ENCODE results near the gene CHID1. TPM values are rescaled to one million over a fixed set of nuclear protein-coding genes. Genes with fewer than 3 reads are reported as not detected.

CHID1 gene
- polyA plus RNA-seq (2013, experiment 1 of 2), result 48.5 TPM
- 53.3 TPM for polyA plus RNA-seq (2013, experiment 2 of 2)

- WGBS, result under 1% methylated on average over 59 of the region's 59 CpGs
- no peaks in the 10 kb centered on the region for H3K27me3 ChIP-seq (ENCODE audit: insufficient read depth, low read length)
- H3K4me3 ChIP-seq (ENCODE audit: low read length), result peak within 1 kb of the TSS; percentile 92
- H3K36me3 ChIP-seq (ENCODE audit: insufficient read depth, low read length), result peaks cover 19% of the 10 kb centered on the region
- H3K9me3 ChIP-seq (ENCODE audit: insufficient read depth, low read depth, low read length), result no peaks in the 10 kb centered on the region
- H3K4me1 ChIP-seq (ENCODE audit: insufficient read depth, low read length), result no peaks in the 10 kb centered on the region
- peak within 1 kb of the TSS; percentile 96 for H3K27ac ChIP-seq (ENCODE audit: low read depth, low read length)
- peak within 1 kb of the TSS; percentile 95 for H3K9ac ChIP-seq (ENCODE audit: low read depth, low read length)
These were observed at the start of gene CHID1 for GRCh38 chr11:910589-911030. Gene CHID1 (minus strand): TSS chr11:910810. CDS start chr11:904816, 5,994 bp downstream.

- 91% methylated on average over 10 of the region's 10 CpGs for WGBS
- H3K4me1 ChIP-seq (ENCODE audit: insufficient read depth, low read length), result peaks cover 12% of the 10 kb centered on the region
- peaks cover 12% of the 10 kb centered on the region for H3K9me3 ChIP-seq (ENCODE audit: insufficient read depth, low read depth, low read length)
- no peak overlapping the region for H3K9ac ChIP-seq (ENCODE audit: low read depth, low read length)
- H3K4me3 ChIP-seq (ENCODE audit: low read length), result no peak overlapping the region
- H3K27ac ChIP-seq (ENCODE audit: low read depth, low read length), result no peak overlapping the region
- peaks cover 50% of the 10 kb centered on the region for H3K36me3 ChIP-seq (ENCODE audit: insufficient read depth, low read length)
- no peaks in the 10 kb centered on the region for H3K27me3 ChIP-seq (ENCODE audit: insufficient read depth, low read length)
These were observed 49.0 kb upstream of the CHID1 start for GRCh38 chr11:959608-960007.

- H3K9ac ChIP-seq (ENCODE audit: low read depth, low read length), result no peak overlapping the region
- peaks cover 44% of the 10 kb centered on the region for H3K36me3 ChIP-seq (ENCODE audit: insufficient read depth, low read length)
- no peak overlapping the region for H3K27ac ChIP-seq (ENCODE audit: low read depth, low read length)
- peaks cover 6% of the 10 kb centered on the region for H3K9me3 ChIP-seq (ENCODE audit: insufficient read depth, low read depth, low read length)
- H3K4me3 ChIP-seq (ENCODE audit: low read length), result no peak overlapping the region
- H3K27me3 ChIP-seq (ENCODE audit: insufficient read depth, low read length), result no peaks in the 10 kb centered on the region
- WGBS, result 95% methylated on average over 14 of the region's 14 CpGs
- H3K4me1 ChIP-seq (ENCODE audit: insufficient read depth, low read length), result peaks cover 16% of the 10 kb centered on the region
These were observed 48.4 kb upstream of the CHID1 start for GRCh38 chr11:959027-959426.

- Histone ChIP-seq H3K4me1 (ENCODE audit: insufficient read depth, low read length) (peaks cover 16% of the 10 kb centered on the region), H3K4me3 (ENCODE audit: low read length) (no peak overlapping the region), H3K36me3 (ENCODE audit: insufficient read depth, low read length) (peaks cover 35% of the 10 kb centered on the region), H3K27me3 (ENCODE audit: insufficient read depth, low read length) (no peaks in the 10 kb centered on the region), H3K9ac (ENCODE audit: low read depth, low read length) (no peak overlapping the region), H3K9me3 (ENCODE audit: insufficient read depth, low read depth, low read length) (no peaks in the 10 kb centered on the region), H3K27ac (ENCODE audit: low read depth, low read length) (no peak overlapping the region)
- WGBS, result 97% methylated on average over 7 of the region's 7 CpGs
These were observed 47.5 kb upstream of the CHID1 start for GRCh38 chr11:958101-958500.

- no peak overlapping the region for H3K27ac ChIP-seq (ENCODE audit: low read depth, low read length)
- H3K27me3 ChIP-seq (ENCODE audit: insufficient read depth, low read length), result no peaks in the 10 kb centered on the region
- WGBS, result 89% methylated on average over 11 of the region's 11 CpGs
- H3K4me1 ChIP-seq (ENCODE audit: insufficient read depth, low read length), result peaks cover 20% of the 10 kb centered on the region
- H3K9me3 ChIP-seq (ENCODE audit: insufficient read depth, low read depth, low read length), result no peaks in the 10 kb centered on the region
- peaks cover 31% of the 10 kb centered on the region for H3K36me3 ChIP-seq (ENCODE audit: insufficient read depth, low read length)
- H3K4me3 ChIP-seq (ENCODE audit: low read length), result no peak overlapping the region
- no peak overlapping the region for H3K9ac ChIP-seq (ENCODE audit: low read depth, low read length)
These were observed 46.8 kb upstream of the CHID1 start for GRCh38 chr11:957212-957920.

- Histone ChIP-seq H3K27me3 (ENCODE audit: insufficient read depth, low read length) (no peaks in the 10 kb centered on the region), H3K27ac (ENCODE audit: low read depth, low read length) (0 out of 2 replicates have a peak overlapping the region, but pooled peaks have one; percentile 30), H3K36me3 (ENCODE audit: insufficient read depth, low read length) (peaks cover 24% of the 10 kb centered on the region), H3K4me3 (ENCODE audit: low read length) (no peak overlapping the region), H3K9me3 (ENCODE audit: insufficient read depth, low read depth, low read length) (no peaks in the 10 kb centered on the region), H3K9ac (ENCODE audit: low read depth, low read length) (0 out of 2 replicates have a peak overlapping the region, but pooled peaks have one; percentile 17), H3K4me1 (ENCODE audit: insufficient read depth, low read length) (peaks cover 24% of the 10 kb centered on the region)
- WGBS, result 87% methylated on average over 15 of the region's 15 CpGs
These were observed 44.8 kb upstream of the CHID1 start for GRCh38 chr11:955154-956063.

- H3K4me3 ChIP-seq (ENCODE audit: low read length), result no peak overlapping the region
- H3K27me3 ChIP-seq (ENCODE audit: insufficient read depth, low read length), result no peaks in the 10 kb centered on the region
- no peak overlapping the region for H3K9ac ChIP-seq (ENCODE audit: low read depth, low read length)
- H3K27ac ChIP-seq (ENCODE audit: low read depth, low read length), result 0 out of 2 replicates have a peak overlapping the region, but pooled peaks have one; percentile 30
- H3K4me1 ChIP-seq (ENCODE audit: insufficient read depth, low read length), result peaks cover 24% of the 10 kb centered on the region
- WGBS, result 90% methylated on average over 4 of the region's 5 CpGs
- H3K9me3 ChIP-seq (ENCODE audit: insufficient read depth, low read depth, low read length), result no peaks in the 10 kb centered on the region
- peaks cover 18% of the 10 kb centered on the region for H3K36me3 ChIP-seq (ENCODE audit: insufficient read depth, low read length)
These were observed 44.0 kb upstream of the CHID1 start for GRCh38 chr11:954392-955153.

GRCh38 chr11:953512-953911, 42.9 kb upstream of the CHID1 start:
- Histone ChIP-seq H3K4me1 (ENCODE audit: insufficient read depth, low read length) (peaks cover 24% of the 10 kb centered on the region), H3K27ac (ENCODE audit: low read depth, low read length) (no peak overlapping the region)
- 89% methylated on average over 13 of the region's 13 CpGs for WGBS

GRCh38 chr11:952406-953385, 42.1 kb upstream of the CHID1 start:
- no peak overlapping the region for H3K4me3 ChIP-seq (ENCODE audit: low read length)
- H3K36me3 ChIP-seq (ENCODE audit: insufficient read depth, low read length), result peaks cover 12% of the 10 kb centered on the region
- H3K27me3 ChIP-seq (ENCODE audit: insufficient read depth, low read length), result no peaks in the 10 kb centered on the region
- H3K9ac ChIP-seq (ENCODE audit: low read depth, low read length), result no peak overlapping the region
- 84% methylated on average over 18 of the region's 18 CpGs for WGBS
- H3K27ac ChIP-seq (ENCODE audit: low read depth, low read length), result peak overlapping the region; percentile 36; the same call in 1 of the 2 replicates
- no peaks in the 10 kb centered on the region for H3K9me3 ChIP-seq (ENCODE audit: insufficient read depth, low read depth, low read length)
- peaks cover 24% of the 10 kb centered on the region for H3K4me1 ChIP-seq (ENCODE audit: insufficient read depth, low read length)

More at GRCh38 chr11:953512-953911, 42.9 kb upstream of the CHID1 start:
- Histone ChIP-seq H3K4me3 (ENCODE audit: low read length) (no peak overlapping the region), H3K27me3 (ENCODE audit: insufficient read depth, low read length) (no peaks in the 10 kb centered on the region), H3K36me3 (ENCODE audit: insufficient read depth, low read length) (peaks cover 14% of the 10 kb centered on the region), H3K9me3 (ENCODE audit: insufficient read depth, low read depth, low read length) (no peaks in the 10 kb centered on the region), H3K9ac (ENCODE audit: low read depth, low read length) (no peak overlapping the region)

- H3K9ac ChIP-seq (ENCODE audit: low read depth, low read length), result no peak overlapping the region
- H3K4me1 ChIP-seq (ENCODE audit: insufficient read depth, low read length), result peaks cover 28% of the 10 kb centered on the region
- H3K27me3 ChIP-seq (ENCODE audit: insufficient read depth, low read length), result no peaks in the 10 kb centered on the region
- WGBS, result 97% methylated on average over 9 of the region's 9 CpGs
- H3K27ac ChIP-seq (ENCODE audit: low read depth, low read length), result no peak overlapping the region; the same call in 1 of the 2 replicates
- no peaks in the 10 kb centered on the region for H3K9me3 ChIP-seq (ENCODE audit: insufficient read depth, low read depth, low read length)
- peaks cover 5% of the 10 kb centered on the region; the same call in 1 of the 2 replicates for H3K36me3 ChIP-seq (ENCODE audit: insufficient read depth, low read length)
- no peak overlapping the region for H3K4me3 ChIP-seq (ENCODE audit: low read length)
These were observed 40.9 kb upstream of the CHID1 start for GRCh38 chr11:951507-951906.

Measured in HUES64 (cell line).